Measurements from ENCODE around the gene SMAP1.
"Not testable (repeated sequence)": the region's sequence is repeated elsewhere in the genome, so short reads cannot be mapped to it uniquely, and the experiment has no call there.

The SMAP1 gene

GRCh38 chr6:70684794-70685493 is 17.3 kb downstream of the SMAP1 start:
- DNase-seq: no peak

DNA sequence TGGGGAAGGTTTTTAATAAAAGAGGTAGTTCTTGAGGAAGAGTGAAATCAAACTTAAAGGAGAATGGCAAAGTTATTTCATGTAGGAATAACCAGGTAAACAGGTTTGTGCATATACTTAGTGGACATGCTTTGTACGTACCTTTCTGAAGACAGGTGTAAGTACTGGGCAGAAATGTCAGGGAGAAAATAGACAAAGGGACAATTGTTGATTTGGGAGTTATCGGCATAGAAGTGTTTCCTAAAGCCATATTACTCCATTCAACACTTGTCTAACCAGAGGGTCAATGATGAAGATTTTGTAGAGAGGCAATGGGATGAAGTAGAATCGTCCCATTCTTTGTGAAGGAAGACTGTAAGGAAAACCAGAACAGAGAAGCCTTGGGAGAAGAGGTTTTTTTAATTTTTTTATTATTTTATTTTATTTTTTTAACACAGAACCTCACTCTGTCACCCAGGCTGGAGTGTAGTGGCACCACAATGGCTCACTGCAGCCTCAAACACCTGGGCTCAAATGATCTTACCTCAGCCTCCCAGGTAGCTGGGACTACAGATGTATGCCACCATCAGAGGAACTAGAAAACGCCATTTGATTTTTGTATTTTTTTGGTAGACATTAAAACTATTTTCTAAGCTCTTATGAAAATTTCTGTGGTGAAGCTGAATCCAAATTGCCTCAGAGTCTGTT is 18.0 kb downstream of the SMAP1 start:
- no peak for DNase-seq

- DNase-seq: no peak
Observed at GRCh38 chr6:70686548-70687133, 19.0 kb downstream of the SMAP1 start.

DNA sequence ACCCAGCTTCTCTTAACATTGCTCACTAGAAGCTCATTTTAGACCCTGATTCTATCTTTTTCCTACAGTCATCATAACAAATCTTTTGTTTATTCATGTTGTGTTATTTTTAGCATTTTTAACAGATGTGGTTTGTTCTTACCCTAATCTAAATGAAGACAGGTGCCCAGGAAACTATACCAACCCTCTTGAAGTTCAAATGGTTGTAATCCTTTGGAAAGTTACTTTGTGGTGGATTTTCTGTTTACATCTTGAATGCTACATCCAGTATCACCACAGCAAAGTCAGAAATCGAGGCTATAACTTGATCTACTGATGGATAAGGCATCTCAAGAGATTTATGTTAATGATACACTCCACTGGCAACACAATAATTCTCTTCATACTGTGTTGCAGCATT is 26.2 kb downstream of the SMAP1 start:
- no peak for DNase-seq

- DNase-seq: no peak
Observed at GRCh38 chr6:70694371-70694770, 26.7 kb downstream of the SMAP1 start.

DNA sequence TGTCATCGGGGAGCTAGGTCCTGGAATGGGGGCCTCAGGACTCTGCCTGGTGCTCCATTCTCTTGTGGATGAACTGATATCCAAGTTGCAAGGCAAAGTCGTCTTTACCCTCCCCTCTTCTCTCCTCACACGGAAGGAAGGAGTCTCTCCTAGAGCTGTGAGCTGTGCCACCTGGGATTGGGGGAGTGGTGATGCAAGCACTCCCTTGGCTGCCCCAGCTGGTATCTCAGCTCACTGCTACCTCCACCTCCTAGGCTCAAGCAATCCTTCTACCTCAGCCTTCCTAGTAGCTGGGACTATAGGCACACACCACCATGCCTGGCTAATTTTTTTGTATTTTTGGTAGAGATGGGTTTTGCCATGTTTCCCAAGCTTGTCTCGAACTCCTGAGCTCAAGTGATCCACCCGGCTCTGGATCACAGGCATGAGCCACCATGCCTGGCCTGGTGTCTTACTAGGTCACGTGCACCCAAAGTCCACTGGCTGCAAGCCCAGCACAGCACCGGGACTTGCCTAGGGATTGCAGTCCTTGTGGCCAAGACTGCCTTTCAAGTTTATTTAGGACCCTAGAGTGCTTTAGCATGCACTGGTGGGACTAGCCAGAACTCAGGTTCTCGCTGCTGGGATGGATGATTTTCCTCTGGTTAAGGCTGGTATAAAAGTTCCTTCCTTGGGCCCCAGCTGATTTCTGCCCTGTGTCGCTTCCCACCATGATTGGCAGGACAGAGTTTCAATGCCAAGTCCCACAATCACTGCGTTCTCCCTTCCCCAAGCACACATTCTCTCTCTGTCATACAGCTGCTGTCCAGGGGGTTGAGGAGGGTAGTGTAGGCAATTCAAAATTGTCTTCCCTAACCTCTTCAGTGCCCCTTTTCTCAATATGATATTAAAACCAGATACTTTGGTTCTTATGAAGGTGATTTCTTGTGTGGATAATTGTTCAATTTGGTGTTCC is 33.5 kb downstream of the SMAP1 start:
- DNase-seq: no peak

DNA sequence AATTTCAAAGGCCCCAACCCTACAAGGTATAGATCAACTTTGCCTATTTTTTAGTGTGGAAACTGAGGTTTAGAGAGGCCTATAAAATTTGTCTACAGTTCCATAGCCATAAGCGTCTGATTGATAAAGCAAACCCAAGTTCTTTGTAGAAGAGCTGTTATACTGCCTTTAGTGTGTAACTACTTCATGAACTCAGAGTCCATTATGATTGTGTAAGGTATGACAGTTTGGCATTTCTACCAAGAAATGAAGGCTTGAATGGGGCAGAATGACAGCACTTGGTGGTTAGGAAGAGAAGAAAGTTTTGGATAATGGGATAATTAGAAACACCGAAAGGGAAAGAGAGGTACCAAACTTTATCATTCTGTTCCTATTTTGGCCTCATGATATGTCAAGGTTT is 38.1 kb downstream of the SMAP1 start:
- no peak for DNase-seq

- DNase-seq: no peak
Observed at GRCh38 chr6:70706491-70707123, 38.9 kb downstream of the SMAP1 start.

DNA sequence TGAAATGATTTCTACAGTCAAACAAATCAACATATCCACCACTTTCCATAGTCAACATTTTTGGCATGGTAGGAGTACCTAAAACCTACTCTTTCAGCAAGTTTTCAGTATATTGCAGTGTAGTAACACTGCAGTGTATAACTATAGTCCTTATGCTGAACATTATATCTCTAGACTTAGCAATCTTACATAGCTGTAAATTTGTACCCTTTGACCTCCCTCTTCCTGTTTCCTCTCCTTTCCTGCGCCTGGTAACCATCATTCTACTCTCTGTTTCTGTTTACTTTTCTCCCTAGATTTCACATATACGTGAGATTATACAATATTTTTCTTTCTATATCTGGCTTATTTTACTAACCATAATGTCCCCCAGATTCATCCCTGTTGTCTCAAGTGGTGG is 40.2 kb downstream of the SMAP1 start:
- DNase-seq: no peak

GRCh38 chr6:70708448-70708847 is 40.8 kb downstream of the SMAP1 start:
- DNase-seq: no peak

- no peak for DNase-seq
Observed at GRCh38 chr6:70709826-70710225, 42.1 kb downstream of the SMAP1 start.

DNA sequence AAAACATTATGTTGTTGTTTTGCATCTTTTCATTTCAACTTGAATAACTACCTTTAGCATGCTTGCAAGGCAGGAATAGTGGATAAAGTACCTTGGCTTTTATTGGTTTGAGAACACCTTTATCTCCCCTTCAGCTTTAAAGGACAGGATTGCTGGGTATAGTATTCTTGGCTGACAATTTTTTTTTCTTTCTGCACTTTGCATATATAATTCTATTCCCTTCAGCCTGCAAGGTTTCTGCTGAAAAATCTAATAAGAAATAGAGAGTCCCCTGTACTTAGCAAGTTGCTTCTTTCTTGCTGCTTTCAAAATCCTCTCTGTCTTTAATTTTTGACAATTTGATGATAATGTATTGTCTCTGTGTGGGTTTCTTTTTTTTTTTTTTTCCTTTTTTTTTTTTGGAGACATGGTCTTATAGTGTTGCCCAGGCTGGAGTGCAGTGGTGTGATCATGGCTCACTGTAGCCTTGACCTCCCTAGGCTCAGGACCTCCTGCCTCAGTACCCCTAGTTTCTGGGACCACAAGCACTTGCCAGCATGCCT is 47.1 kb downstream of the SMAP1 start:
- no peak for DNase-seq

GRCh38 chr6:70717038-70717801 is 49.5 kb downstream of the SMAP1 start:
- DNase-seq: no peak

DNA sequence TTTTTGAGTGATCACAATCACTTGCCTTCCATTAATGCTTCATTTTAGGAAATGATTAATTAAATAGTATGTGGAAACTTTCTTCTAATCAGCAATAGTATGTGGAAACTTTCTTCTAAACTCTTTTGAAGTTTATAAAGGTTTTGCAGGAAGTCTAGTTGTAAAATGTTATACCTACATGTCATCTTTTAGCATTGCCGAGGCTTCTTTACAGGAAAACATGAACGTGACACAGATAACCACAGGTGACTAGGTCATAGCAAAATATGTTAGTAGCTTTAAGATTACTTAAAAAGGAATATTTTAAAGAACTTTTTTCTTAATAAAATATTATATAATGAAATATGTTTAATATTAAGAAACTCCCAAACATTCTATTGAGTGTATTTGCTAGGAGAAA is 56.8 kb downstream of the SMAP1 start:
- DNase-seq: no peak

GRCh38 chr6:70725817-70726415 is 58.2 kb downstream of the SMAP1 start:
- DNase-seq: no peak

- no peak for DNase-seq
Observed at GRCh38 chr6:70734381-70734780, 66.7 kb downstream of the SMAP1 start.

GRCh38 chr6:70734979-70735378 is 67.3 kb downstream of the SMAP1 start:
- DNase-seq: no peak

DNA sequence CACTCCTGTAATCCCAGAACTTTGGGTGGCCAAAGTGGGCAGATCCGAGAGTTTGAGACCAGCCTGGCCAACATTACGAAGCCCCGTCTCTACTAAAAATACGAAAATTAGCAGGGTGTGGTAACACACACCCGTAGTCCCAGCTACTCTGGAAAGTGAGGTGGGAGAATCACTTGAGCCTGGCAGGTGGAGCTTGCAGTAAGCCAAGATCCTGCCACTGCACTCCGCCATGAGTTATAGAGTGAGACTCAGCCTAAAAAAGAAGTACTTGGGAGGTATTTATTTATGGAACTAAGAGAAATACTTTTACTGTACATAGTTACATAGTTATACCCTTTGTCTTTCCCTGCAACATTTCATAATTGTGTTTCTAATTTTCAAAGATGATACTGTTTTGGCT is 67.8 kb downstream of the SMAP1 start:
- DNase-seq: no peak

GRCh38 chr6:70738028-70738427 is 70.3 kb downstream of the SMAP1 start:
- DNase-seq: no peak

DNA sequence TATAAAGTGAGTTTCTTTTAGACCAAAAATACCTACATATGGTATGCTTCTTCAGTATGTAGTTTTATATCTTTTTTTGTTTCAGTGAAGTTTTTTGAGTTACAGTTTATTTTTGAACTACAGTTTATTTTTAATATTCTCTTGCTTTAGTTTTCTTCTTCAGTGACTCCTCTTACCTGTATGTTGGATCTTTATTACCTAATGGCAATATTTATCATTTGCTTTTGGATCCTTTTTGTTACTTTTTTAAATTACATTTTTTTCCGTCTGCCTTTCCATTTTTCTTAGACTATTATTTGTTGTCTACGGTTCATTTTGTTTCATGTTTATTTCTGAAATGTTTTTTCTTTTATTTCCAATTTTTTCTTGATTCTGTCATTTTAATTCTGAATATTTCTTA is 71.9 kb downstream of the SMAP1 start:
- no peak for DNase-seq

DNA sequence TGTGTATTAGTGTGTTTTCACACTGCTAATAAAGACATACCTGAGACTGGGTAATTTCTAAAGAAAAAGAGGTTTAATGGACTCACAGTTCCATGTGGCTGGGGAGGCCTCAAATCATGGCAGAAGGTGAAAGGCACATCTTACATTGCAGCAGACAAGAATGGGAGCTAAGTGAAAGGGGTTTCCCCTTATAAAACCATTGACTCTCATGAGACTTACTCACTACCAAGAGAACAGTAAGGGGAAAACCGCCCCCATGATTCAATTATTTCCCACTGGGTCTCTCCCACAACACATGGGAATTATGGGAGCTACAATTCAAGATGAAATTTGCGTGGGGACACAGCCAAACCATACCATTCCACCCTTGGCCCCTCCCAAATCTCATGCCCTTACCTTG is 73.1 kb downstream of the SMAP1 start:
- not testable (repeated sequence) for DNase-seq
